SU-DHL-6 (cell line): ENCODE results near the gene FOXN3.

Experiments used
- CTCF ChIP-seq: fragments of 200-600 bp; sonication (generic); IDR thresholded peaks from one replicate; pipeline ENCODE4 v1.5.1; 2017; ENCODE audit warnings: antibody characterized with exemption, mild to moderate bottlenecking, low read length, moderate library complexity; ENCODE audit not compliant: insufficient read depth, poor library complexity, severe bottlenecking
- EZH2phosphoT487 ChIP-seq: fragments of 200-600 bp; sonication (generic), shearing (Covaris generic); conservative IDR thresholded peaks from 2 replicates; pipeline ENCODE4 v1.6.1; 2018; ENCODE audit warnings: mild to moderate bottlenecking, antibody characterized with exemption, low read length, moderate library complexity, mixed read lengths

- TF ChIP-seq CTCF (no peak), EZH2phosphoT487 (no peak)
Observed at GRCh38 chr14:89236851-89237250, 180.2 kb downstream of the FOXN3 start.
